MM.1S (cell line): ENCODE measurements around the gene OLFM1.

Experiments used
- CTCF ChIP-seq: fragments of 300-600 bp; sonication (generic); IDR thresholded peaks from 2 replicates; pipeline ENCODE4 v1.5.1; 2016; ENCODE audit warnings: antibody characterized with exemption, low read length, mixed read lengths
- EZH2 ChIP-seq: fragments of 300-600 bp; sonication (generic); optimal IDR thresholded peaks from 2 replicates; pipeline ENCODE3; 2017; ENCODE audit warnings: low read depth, mild to moderate bottlenecking, antibody characterized with exemption, low read length, mixed read lengths
- EZH2phosphoT487 ChIP-seq: fragments of 300-600 bp; sonication (generic); IDR thresholded peaks from 2 replicates; pipeline ENCODE4 v1.6.1; 2018; ENCODE audit warnings: antibody characterized with exemption, low read length

DNA sequence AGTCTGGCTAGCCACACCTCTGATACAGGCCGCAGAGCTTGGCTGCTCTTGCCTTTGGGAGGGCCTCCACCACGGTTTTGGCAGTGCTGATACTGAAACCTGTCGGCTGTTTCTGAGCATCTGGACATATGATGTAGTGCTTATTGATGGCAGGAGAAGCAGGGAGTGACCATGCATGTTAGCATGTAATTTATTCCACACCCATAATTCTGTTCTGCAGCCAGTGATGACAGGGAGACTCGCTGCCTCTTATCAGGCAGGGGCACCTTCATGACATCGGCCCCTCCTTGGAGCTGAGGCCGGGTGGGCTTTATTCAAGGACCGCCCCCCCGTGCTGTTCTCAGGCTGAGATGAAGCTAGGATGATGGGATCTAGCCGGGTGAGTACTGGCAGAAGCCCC is 49.0 kb downstream of the OLFM1 start:
- TF ChIP-seq CTCF (no peak), EZH2 (no peak), EZH2phosphoT487 (no peak)
